NCI-H2196 treated with DMSO at 0.1 percent for 48 hours (cell line): ENCODE results near the gene BNC2.
"Not testable (repeated sequence)": the region's sequence is repeated elsewhere in the genome, so short reads cannot be mapped to it uniquely, and the experiment has no call there.

Experiments used
- DNase-seq: peaks from one replicate; lab custom pipeline; 2025; ENCODE audit not compliant: unreplicated experiment; lab: John Stamatoyannopoulos, UW

The BNC2 gene

DNA sequence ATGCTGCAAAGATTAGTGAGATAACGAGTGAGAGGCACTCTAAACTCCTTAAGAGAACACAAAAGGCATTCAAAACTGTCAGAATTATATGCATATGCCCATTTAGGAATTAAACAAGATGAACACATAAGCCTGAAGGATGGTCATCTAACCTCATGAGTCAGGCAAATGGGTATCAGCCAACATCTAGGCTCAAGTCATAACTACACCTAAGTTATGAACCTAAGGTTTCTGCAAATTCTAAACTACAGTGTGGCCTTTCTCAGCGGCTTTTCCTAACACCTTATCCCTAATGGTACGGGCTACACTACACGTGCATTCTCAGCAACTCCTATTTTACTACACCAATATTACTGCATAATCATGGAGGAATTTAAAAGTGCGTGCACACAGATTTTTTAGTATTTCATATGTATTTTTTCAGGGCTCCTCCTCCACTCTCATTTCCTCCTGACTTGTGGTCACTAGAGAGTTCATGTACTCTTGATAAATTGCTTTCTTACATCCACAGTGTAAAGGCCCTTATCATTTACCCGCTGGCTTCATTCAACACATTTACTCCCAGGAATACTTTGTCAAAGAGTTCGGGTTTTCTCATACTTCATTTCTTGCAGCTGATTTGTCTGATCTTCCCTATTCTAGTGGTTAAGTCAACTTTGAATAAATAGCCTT lies 316.5 kb downstream of the BNC2 start:
- DNase-seq, result no peak

DNA sequence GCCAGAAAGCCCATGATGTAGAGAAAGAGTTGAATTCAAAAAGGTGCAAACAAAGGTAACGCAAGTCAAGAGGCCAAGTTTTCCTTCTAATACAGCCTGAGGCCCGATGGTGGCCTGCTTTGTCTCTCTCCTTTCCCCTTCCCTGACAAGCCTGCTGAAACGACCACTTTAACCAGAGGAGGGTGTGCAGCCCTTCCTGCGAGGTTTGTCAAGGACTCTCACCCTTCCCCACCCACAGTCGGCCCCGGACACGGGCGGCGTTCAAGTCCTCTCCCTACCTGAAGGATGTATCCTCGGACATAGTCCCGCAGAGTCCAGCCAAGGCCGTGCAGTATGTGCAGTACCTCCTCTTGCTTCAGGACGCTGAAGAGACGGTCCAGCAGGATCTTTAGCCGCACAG lies 318.2 kb downstream of the BNC2 start:
- no peak for DNase-seq

DNA sequence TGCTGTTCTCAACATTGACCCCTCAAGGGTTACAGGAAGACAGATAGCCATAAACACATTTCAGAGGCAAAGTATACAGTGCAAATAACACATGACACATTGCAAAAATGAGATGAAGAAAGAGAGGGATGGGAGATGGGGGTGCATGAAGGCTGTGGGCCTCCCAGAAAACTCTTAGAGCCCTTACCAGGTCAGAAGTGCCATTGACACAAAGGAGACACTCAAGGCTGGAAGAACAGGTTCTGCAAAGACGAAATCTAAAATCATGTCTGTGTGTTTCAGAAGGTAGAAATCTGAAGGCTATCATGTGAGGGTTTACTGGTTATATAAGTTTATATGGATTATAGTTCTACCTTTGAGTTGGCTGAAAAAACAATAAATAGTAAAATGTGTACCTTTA lies 318.8 kb downstream of the BNC2 start:
- DNase-seq, result no peak

DNA sequence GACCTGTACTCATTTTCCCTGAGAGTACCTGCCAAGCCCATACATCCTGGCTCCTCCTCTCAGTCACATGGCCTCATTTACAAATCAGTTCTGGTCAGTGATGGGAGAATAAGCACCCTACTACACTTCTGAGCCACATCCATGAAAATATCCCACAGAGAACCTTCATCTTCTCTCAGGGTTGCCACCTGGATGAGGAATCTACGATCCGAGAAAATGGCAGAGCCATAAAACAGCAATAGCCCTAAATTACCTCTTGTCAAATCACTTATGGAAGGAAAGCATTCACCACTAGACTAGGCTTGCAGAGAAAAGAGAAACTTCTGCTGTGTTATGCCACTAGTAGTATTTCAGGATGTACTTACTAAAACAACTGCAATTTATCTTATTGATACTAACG lies 324.8 kb downstream of the BNC2 start:
- no peak for DNase-seq

DNA sequence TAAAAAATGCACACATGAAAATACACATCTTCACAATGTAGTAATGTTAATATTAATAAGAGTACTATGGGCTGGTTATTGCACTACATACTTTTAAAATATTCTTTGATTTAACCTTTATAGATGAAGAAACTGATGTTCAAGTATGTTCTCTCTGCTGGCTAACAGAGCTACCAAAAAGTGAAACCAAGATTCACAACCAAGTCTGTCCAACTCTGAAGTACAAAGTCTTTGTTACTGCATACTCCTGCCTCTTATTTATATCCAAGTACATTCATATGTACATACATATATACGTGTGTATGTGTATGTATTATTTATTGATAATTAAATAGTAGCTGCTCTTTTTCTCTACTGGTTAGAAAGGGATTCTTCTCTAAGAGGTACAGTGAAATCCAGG lies 325.6 kb downstream of the BNC2 start:
- DNase-seq, result no peak

DNA sequence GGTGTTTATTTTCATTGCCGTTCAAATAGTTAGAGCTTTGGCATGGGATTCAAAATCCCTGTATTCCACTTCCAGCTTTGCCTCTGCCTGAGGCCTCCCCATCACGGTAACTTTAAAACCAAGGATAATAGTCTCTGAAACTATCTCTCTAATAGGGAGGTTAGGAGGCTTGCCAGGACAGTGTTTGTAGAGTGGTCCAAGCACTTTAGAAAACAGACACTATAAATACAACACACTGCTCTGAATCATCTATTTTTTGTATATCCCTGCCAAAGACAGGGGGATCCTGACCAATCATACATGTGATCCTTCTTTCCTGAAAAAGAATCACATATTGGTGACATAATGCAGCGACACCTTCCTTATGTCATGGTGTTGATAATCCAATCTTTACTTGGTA lies 326.8 kb downstream of the BNC2 start:
- no peak for DNase-seq

DNA sequence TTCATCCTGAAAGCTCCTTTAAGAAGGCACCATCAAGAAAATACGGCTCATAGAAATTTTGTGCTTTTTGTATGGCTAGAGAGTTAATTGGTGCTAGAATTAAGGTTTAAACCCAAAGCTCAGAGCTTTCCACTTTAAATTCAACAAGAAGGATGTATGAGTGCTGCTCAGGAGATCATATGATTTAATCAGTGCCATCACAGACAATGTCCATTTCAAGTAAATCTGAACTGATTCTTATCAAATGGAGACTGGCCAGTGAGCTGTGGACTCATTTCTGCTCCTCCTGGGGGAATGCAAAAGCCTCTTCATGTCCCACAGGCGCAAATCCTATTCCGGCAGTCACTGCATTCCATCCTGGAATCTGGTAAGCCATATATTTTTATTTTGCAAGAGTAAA lies 327.2 kb downstream of the BNC2 start:
- no peak for DNase-seq

DNA sequence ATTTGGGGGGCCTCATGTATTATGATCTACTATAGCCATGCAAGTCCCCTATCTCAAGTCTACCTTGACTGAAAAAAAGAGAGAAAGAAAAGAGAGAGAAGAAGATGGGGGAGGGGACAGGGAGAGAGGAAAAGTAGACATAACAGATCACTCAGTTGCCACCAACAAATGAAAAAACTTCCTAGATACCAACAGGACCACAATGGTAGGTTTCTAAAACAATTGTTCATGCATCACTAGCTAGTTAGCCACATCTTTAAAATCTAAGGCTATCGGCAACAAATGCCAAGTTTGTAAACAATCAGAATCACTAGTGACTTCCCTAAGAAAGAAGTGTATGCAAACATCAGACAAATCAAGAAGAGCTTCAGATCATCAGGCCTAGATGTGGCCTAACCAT lies 328.2 kb downstream of the BNC2 start:
- no peak for DNase-seq

DNA sequence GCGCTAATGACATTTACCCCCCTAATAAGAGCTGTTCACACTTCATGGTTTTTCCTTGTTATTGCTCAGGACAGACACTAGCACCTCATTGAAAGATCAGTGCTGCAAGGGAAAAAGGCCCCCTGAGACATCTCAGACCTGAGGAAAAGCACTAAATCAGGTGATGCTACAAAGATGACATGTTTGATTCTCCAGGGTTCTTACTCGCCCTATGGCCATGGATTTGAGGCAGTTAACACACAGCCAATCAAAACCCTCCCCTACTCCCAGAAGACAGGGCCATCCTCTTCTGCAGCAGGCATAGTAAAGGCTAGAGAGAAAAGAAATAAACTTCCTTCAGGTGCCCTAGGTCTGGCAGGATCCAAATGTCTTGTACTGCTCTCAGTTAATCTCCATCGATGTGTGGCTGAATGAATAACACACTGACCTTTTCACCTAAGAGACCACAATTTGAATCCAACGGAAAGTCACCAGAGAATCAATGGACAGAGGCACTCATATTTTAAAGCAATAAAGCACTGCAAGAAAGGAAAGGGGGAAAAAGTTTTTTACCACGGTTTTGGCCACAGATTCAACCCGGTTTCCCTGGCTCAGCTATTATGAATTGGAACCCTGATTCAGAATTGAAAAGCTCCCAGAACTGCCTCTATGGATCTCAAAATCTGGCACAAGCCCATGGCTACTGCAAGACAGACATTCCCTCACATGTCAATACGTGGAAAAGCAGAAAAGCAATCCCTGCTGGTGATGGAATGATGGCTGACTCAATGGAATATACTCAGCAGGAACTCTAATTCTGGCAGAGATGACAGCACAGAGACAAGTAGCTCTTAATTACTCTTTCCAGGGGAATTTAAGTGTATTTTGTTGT lies 329.5 kb downstream of the BNC2 start:
- no peak for DNase-seq

DNA sequence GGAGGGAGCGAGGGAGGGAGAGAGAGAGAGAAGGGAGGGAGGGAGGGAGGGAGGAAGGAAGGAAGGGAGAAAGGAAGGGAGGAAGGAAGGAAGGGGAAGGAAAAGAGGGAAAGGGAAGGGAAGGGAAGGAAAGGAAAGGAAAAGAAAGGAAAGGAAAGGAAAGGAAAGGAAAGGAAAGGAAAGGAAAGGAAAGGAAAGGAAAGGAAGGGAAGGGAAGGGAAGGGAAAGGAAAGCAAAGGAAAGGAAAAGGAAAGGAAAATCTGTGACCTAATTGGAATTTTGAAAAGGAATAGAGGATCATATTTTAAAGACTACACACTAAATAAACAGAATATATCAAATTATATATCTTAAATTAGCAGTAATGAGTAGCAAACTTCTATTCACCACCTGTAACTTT lies 330.8 kb downstream of the BNC2 start:
- DNase-seq, result not testable (repeated sequence)

DNA sequence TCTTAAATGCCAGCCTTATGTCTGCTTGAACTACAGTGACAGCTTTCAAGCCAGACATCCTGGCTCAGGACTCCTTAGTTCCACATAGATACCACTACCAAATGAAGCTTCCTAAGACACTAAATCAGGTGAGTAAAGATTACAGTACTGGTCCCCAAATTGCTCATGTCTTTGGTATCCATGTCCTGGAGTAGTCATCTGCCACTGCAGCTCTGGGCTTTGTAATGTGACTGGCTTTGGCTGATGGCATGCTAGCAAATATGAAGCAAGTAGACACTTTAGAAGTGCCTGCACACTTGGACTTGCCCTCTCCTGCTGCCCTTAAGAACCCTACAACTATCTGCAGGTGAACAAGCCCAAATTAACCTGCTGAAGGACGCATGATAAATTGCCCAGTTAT lies 334.9 kb downstream of the BNC2 start:
- no peak for DNase-seq

DNA sequence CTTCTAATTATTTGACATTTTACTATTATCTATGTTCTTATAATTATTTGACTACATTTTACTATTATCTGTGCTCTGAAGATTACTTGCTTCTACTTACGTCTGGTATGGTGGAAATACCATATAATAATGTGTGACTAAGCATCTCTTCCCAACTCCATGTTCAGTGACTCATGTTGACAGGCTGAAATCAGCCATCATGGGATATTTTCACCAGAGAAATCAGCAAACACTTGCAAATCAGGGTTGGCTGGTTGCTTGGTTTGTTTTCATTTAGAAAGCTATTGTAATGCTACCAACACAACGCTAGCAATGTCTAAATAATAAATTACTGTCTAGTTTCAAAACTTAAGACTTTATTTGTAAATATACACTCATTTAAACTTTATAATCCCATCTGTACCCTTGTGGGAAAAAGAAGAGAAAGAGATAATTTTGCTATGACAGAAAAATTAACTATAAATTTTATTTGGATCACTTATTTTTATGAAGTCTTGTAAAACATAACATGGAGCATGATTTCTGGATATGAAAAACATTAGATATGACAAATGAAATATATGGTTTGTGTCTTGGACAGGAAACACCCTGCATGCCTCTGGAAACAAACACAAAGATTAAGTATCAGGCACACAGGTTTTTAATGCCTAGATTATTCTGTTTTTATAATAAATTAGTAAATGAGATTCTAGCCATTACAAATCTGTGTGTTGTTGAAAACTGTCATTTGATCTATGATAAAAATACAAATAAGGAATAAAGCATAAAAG lies 337.6 kb downstream of the BNC2 start:
- DNase-seq, result no peak

DNA sequence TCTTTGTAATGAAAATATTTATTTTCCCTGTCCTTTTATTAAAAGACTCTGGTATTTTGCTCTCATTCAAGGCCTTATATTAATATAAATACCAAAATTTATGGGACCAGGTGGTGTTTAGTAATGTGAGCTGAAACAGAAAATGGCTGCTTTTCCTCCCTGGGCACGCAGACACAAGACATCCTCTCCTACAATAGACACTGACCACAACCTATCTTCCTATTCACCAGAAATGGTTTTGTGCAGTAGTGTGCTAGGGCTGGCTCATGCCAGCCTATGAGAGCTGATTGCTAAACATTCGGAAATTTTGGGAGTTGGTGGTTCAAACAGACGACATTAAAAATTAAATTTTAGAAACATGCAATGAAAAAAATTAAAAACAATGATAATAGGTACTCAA lies 338.2 kb downstream of the BNC2 start:
- DNase-seq, result no peak

DNA sequence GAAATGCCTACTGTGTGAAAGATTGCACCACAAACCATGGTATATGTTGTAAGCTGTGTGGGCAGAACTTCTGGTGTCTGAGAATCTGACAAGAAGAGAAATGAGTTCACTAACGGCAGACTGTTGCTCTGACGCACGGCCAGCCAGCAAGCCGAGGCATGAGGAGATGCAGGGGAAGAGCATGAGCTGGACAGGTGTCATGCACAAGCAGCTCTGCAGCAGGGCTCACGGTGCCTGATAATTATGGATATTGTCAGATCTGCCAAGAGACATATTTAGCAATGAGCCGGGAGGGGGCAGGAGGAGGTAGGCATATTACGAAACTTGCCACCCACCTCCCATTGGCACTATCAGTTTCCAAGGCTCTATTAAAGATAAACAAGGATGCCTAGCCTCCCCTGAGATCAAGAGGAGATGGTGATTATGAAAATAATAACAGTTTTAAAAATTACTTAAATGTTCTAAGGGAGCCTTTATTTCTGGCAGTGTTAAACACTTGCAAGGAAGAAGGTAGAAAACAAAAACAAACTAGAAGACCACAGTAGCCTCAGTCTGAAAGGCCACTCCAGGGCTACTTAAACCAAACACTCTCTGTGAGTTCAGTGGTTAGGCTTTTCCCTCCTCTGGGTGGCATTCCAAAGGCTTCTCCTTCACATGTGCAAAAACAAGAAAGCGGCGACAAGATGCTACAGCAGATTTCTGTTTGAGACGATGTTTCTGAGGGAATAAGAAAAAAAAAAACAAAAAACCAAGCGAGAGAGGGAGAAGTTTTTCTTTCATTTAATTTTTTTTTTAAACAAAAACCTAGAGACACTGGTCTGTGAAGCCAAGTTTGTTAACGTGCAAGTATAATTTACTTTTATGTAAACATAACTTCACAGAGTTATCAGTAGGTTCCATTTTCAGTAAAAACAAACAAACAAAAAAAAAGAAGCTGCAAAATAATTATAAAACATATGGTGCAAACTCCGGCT lies 339.5 kb downstream of the BNC2 start:
- peak; percentile 58 for DNase-seq

DNA sequence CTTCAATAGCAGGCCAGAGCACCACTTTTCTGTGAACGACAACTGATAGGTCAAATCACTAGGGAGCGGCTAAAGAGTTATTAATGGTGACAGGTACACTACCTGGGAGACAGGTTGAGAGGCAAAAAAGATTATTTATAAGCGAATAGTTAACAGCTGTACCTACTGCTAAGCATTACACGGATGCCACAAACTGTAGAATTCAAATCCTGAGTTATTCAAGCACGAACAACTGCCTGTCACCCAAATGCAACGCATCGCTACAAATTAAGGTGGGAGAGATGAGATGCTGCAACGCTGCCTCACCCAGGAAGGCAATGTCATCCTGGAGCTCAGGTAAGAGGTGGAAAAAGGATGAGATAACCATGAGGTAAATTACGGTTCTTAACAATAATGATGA lies 342.9 kb downstream of the BNC2 start:
- no peak for DNase-seq

DNA sequence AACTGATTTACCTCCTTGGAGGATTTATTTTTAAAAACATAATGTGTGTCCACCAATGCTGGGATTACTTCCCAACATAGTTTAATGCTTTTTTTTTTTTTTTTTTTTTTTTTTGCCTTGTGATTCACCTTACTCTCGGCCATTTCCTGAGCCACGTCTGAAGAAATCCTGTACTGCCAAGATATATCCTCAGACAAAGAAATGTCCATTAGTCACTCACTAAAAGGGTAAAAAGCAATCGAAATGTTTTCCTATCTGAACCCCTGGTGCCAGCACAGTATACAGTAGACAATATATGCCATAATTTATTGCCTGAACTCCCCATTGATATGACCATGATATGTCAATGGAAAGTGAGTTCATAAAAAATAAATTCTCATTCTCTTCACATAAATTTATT lies 344.1 kb downstream of the BNC2 start:
- no peak for DNase-seq

DNA sequence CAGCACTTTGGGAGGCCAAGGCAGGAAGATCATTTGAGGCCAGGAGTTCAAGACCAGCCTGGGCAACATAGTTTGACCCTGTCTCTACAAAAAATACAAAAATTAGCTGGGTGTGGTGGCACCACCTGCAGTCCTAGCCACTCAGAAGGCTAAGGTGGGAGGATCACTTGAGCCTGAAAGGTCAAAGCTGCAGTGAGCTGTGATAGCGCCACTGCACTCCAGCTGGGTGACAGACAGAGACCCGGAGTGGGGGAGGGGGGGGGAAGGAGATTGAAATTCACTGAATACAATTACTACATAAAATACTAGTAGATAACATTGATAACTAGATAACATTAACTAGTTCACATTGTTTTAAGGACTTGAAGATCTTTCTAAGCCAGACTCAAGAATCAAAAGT lies 345.6 kb downstream of the BNC2 start:
- DNase-seq, result no peak

DNA sequence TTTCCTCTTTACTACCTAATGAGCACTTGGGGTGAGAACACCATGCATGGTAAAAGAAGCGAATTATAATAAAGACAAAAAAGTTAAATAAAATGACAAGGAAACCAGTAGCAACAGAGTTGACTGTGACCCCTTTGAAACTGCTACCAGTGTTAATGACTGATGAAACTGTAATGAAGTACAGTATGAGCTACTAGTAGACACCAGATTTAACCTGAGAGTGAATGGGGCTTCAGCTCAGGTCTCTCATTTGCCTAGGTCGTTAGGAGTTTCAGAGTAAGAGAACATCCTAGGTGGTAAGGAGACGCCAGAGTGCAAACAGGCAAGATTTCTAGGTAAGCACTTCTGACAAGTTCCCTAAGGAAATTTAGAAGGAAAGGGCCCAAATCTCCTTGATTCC lies 346.4 kb downstream of the BNC2 start:
- DNase-seq, result no peak

DNA sequence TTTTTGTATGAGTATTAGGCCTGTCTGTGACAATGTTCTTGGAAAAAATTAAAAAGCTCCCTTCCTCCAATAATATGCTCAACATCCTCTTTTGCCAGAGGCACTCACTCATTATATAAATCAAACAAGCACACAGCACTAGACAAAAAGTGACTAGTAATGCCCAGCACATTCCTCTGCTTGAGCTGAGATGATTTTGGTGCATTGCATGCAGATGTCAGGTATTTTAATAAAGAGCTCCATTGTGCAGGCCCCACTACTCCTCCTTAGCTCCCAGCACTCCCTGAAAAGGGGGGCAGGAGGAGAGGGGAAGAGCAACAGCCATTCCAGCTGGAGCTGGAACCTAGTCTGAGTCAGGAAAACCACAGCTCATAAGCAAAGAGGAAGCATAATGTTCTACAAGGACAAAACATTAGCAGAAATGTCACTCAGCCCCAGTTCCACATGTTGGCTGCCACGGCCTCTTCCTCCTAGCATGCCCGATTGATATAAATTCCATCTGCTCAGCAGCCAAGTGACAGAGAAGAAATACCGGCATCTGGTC lies 348.5 kb downstream of the BNC2 start:
- DNase-seq, result no peak

DNA sequence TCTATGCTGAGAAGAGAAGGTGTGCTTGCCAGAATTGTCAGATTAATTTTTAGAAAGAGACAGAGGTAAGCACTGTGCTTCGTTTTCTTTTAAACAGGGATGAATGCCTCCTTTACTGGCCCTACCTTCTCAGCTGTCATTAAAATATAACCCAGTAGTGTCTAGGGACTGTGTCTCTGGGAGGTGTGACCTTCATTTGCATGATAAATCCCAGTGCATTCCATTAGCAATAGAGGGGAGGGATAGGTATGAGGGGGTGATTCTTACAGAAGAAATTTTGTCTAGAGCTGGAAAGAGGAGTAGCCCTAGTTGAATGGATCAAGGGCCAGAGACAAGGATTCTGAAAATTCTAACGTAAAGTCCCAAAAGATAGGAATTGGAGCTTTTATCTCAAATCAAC lies 351.5 kb downstream of the BNC2 start:
- DNase-seq, result no peak

DNA sequence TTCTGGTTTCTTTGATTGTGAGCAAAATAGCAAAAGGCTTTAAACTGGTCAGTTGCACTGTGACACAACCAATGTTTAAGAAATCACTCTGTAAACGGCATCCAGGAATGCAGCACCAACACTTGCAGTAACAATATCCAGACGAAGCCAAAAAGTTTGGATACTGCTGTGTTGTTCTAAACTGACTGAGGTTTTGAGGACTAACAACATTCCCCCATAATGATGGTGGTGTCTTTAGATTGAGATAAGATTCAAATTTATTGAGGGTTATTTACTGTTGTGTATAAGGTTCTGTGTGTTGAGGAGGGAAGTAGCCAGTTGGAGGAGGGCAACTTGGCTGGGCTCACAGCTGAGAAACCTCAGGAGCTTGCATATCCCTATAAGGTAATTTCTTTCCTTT lies 353.6 kb downstream of the BNC2 start:
- no peak for DNase-seq
